ENCODE measurements around the gene TTC24.

DNA sequence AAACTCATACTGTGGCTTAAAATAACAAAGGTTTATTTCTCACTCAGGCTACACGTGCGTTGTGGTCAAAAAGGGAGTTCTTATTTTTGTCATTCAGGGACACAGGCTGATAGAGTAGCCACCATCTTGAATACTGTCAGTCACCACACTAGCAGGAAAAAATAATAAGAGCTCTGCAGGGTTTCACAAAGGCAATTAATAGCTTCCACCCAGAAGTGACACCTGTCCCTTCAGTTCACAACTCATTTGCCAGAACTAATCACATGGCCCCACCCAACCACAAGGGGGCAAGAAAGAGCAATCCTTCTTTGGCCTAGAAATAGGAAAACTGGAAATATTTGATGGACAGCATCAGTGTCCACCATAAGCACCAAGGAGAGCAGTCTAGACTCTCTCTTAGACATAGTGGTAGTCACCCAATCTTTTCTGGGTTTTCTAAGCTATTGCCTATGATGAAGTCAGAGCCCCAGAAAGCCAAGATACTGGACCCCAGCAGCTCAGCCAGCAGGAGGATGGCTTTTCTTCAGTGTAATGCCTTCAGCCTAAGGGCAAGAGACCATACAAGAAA is 47.9 kb downstream of the TTC24 start:
- TF ChIP-seq, protein P1, sequence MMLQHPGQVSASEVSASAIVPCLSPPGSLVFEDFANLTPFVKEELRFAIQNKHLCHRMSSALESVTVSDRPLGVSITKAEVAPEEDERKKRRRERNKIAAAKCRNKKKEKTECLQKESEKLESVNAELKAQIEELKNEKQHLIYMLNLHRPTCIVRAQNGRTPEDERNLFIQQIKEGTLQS (IDR thresholded peaks at IDR 0.05; ENCODE audit: borderline replicate concordance, extremely low read depth, low read depth, low read length) = no peak
- TF ChIP-seq, protein P2, sequence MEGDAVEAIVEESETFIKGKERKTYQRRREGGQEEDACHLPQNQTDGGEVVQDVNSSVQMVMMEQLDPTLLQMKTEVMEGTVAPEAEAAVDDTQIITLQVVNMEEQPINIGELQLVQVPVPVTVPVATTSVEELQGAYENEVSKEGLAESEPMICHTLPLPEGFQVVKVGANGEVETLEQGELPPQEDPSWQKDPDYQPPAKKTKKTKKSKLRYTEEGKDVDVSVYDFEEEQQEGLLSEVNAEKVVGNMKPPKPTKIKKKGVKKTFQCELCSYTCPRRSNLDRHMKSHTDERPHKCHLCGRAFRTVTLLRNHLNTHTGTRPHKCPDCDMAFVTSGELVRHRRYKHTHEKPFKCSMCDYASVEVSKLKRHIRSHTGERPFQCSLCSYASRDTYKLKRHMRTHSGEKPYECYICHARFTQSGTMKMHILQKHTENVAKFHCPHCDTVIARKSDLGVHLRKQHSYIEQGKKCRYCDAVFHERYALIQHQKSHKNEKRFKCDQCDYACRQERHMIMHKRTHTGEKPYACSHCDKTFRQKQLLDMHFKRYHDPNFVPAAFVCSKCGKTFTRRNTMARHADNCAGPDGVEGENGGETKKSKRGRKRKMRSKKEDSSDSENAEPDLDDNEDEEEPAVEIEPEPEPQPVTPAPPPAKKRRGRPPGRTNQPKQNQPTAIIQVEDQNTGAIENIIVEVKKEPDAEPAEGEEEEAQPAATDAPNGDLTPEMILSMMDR (IDR thresholded peaks at IDR 0.05 in 2 of 3, conservative IDR thresholded peaks at IDR 0.05 in 1 of 3; ENCODE audit: control insufficient read depth in 2 of 3, extremely low read depth in 1 of 3, insufficient read depth in 1 of 3, low read depth in 3 of 3, low read length in 3 of 3) = peak; percentile 61 to 68 (median 67)
- TF ChIP-seq POLR2A (IDR thresholded peaks at IDR 0.05; ENCODE audit: low read depth, low read length) (no peak), FOXK2 (IDR thresholded peaks at IDR 0.05) (no peak), KDM1A (IDR thresholded peaks at IDR 0.05; ENCODE audit: borderline replicate concordance) (no peak), EGR1 (IDR thresholded peaks at IDR 0.05; ENCODE audit: borderline replicate concordance in 1 of 2, low read depth in 2 of 2, low read length in 2 of 2) (no peak), EP300 (IDR thresholded peaks at IDR 0.05; ENCODE audit: borderline replicate concordance in 1 of 2, control insufficient read depth in 1 of 2, low read depth in 2 of 2, low read length in 2 of 2) (no peak), RCOR1 (conservative IDR thresholded peaks at IDR 0.05; ENCODE audit: low read depth, low read length) (no peak)

All from GM12878 (cell line).